BLaER1 treated with 17β-estradiol and CSF1 and Interleukin-3, amounts not matched to agents 10 nM and 100 nM (cell line): ENCODE measurements around the gene FAT2.

Source experiments
- H3K27ac ChIP-seq, 11 experiments: shearing (Covaris generic); formaldehyde crosslinking; 2 replicates each; pipeline ENCODE4 v1.8.1; 2022
- H3K27me3 ChIP-seq, 11 experiments: shearing (Covaris generic); formaldehyde crosslinking; 2 replicates each; pipeline ENCODE4 v1.8.1; 2022
- H3K36me3 ChIP-seq, 11 experiments: shearing (Covaris generic); formaldehyde crosslinking; 2 replicates each; pipeline ENCODE4 v1.8.1; 2022
- H3K4me1 ChIP-seq, 10 experiments: shearing (Covaris generic); formaldehyde crosslinking; 2 replicates each; pipeline ENCODE4 v1.8.1; 2022
- H3K4me2 ChIP-seq, 11 experiments: shearing (Covaris generic); formaldehyde crosslinking; 2 replicates each; pipeline ENCODE4 v1.8.1; 2022
- H3K4me3 ChIP-seq, 10 experiments: shearing (Covaris generic); formaldehyde crosslinking; 2 replicates each; pipeline ENCODE4 v1.8.1; 2022
- H3K9ac ChIP-seq, 11 experiments: shearing (Covaris generic); formaldehyde crosslinking; 2 replicates each; pipeline ENCODE4 v1.8.1; 2022
- H3K9me3 ChIP-seq, 11 experiments: shearing (Covaris generic); formaldehyde crosslinking; replicated peaks in 1 of 11; 2 replicates each; pipeline ENCODE4 v1.8.1; 2022
- H4K20me1 ChIP-seq, 11 experiments: shearing (Covaris generic); formaldehyde crosslinking; 2 replicates each; pipeline ENCODE4 v1.8.1; 2022
- Cebpa-rat ChIP-seq, 11 experiments: shearing (Covaris generic); IDR thresholded peaks; 2 replicates each; pipeline ENCODE4 v1.8.1; 2022

FAT2 gene

DNA sequence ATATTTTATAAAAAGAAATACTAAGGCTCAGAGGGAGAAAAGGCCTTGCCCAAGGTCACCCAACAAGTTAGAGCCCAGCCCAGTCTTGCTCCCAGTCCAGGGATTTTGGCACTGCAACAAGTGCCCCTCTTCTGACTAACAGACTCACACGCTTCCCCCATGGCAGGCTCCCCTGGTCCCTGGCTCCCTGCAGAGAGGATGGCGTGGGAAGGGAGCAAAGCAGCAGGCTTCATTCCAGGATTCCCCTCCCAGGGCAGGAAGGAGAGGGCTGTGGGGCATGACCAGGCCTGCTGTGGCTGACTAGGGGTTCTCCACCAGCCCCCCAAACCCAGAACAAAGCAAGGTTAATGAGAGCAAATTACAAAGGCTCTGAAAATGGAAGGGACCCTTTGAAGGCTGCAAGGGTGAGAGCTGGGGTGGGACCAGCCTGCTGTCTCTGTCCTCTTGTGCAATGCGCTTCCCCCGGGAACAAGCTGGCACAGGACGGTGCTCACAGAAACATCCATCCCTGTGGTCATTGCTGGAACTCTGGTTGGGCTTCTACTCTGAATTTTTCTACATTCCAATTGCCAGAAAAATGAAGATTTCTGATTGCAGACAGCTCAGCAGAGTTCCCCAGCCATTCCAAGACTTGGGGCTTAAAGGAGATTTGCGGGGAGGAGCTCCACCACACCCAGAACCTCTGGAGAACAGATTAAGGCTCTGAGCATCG is 37.1 kb upstream of the FAT2 start:
- H3K27me3 ChIP-seq: no peaks in the 10 kb centered on the region
- no peak overlapping the region for H3K27ac ChIP-seq
- H3K36me3 ChIP-seq: no peaks in the 10 kb centered on the region
- H3K4me1 ChIP-seq: no peaks in the 10 kb centered on the region
- no peaks in the 10 kb centered on the region; a peak in 1 of 22 replicates for H4K20me1 ChIP-seq
- H3K9me3 ChIP-seq: no peaks in the 10 kb centered on the region
- no peak overlapping the region for H3K4me2 ChIP-seq
- no peak overlapping the region for H3K4me3 ChIP-seq
- no peak for TF ChIP-seq Cebpa-rat (IDR thresholded peaks at IDR 0.05)
- no peak overlapping the region for H3K9ac ChIP-seq

DNA sequence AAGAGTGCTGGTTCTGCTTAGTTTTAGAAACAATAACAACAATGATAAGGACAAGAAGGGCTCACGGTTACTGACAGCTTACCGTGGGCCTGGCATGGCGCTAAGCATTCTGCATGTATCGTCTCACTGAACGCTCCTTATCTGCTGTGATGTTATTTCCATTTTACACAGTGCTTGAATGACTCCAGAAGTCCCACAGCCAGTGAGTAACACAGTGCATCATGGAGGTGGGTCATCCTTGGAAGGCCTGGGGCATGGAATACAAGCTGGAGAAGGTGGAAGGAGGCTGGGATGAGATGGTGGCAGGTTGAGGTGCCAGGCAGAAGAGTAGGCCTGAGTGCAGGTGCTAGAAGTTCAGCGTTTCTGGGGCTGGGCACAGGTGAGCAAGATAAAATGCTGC is 36.5 kb upstream of the FAT2 start:
- Histone ChIP-seq H3K9me3 (no peaks in the 10 kb centered on the region), H3K36me3 (no peaks in the 10 kb centered on the region), H3K27ac (no peak overlapping the region), H4K20me1 (no peaks in the 10 kb centered on the region; a peak in 1 of 22 replicates), H3K9ac (no peak overlapping the region), H3K27me3 (no peaks in the 10 kb centered on the region), H3K4me3 (no peak overlapping the region), H3K4me1 (peaks cover 0 to 3% (median 0%) of the 10 kb centered on the region in 10 experiments; a peak in 3 of 20 replicates), H3K4me2 (no peak overlapping the region)
- no peak for TF ChIP-seq Cebpa-rat (IDR thresholded peaks at IDR 0.05)

DNA sequence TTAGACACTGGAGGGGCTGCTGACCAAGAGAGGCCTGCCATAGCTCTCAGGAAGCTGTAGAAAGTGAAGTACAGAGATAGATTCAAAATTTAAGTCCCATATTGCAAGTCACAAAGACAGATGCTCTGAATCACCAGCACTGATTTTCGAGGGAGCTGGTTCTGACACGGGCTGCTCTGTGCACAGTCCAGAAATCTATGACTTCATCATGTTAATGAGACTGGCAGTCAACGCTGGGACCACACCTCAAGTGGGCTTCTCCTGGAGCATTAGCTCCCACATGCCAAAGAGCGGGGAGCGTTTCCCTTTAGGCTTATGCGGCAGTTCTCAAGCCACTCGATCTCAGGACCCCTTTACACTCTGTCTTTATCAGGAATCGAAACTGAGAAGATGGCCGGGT is 34.2 kb upstream of the FAT2 start:
- H4K20me1 ChIP-seq: no peaks in the 10 kb centered on the region; a peak in 1 of 22 replicates
- no peak overlapping the region for H3K4me3 ChIP-seq
- H3K4me2 ChIP-seq: no peak overlapping the region
- no peak for TF ChIP-seq Cebpa-rat (IDR thresholded peaks at IDR 0.05)
- no peaks in the 10 kb centered on the region for H3K27me3 ChIP-seq
- no peaks in the 10 kb centered on the region for H3K9me3 ChIP-seq
- H3K9ac ChIP-seq: no peak overlapping the region
- H3K27ac ChIP-seq: no peak overlapping the region
- H3K4me1 ChIP-seq: peaks cover 0 to 12% (median 1%) of the 10 kb centered on the region in 10 experiments; a peak in 4 of 20 replicates
- H3K36me3 ChIP-seq: no peaks in the 10 kb centered on the region

DNA sequence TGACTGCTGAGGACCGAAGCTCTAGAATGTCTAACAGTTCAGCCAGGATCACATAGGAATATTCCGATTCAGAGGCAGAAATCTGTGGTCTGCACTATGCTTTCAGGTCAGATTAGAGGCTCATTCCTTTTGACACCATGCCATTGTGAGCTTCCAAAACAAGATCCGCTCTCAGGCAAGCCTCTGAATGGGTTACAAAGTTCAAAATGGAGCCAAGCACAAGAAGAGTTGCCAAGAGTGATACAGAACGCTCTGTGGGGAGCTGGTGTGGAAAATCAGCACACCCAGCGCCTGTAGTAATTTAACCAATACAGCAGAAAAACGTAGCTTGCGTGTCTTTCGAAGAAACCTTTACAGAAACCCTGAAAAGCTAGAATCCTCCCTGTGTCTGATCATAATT is 33.3 kb upstream of the FAT2 start:
- Histone ChIP-seq H3K4me1 (peaks cover 0 to 14% (median 1%) of the 10 kb centered on the region in 10 experiments; a peak in 4 of 20 replicates), H3K27me3 (no peaks in the 10 kb centered on the region), H3K27ac (no peak overlapping the region), H3K36me3 (no peaks in the 10 kb centered on the region), H4K20me1 (no peaks in the 10 kb centered on the region; a peak in 1 of 22 replicates), H3K4me3 (no peak overlapping the region), H3K9me3 (no peaks in the 10 kb centered on the region), H3K4me2 (no peak overlapping the region), H3K9ac (no peak overlapping the region)
- TF ChIP-seq Cebpa-rat (IDR thresholded peaks at IDR 0.05): no peak

DNA sequence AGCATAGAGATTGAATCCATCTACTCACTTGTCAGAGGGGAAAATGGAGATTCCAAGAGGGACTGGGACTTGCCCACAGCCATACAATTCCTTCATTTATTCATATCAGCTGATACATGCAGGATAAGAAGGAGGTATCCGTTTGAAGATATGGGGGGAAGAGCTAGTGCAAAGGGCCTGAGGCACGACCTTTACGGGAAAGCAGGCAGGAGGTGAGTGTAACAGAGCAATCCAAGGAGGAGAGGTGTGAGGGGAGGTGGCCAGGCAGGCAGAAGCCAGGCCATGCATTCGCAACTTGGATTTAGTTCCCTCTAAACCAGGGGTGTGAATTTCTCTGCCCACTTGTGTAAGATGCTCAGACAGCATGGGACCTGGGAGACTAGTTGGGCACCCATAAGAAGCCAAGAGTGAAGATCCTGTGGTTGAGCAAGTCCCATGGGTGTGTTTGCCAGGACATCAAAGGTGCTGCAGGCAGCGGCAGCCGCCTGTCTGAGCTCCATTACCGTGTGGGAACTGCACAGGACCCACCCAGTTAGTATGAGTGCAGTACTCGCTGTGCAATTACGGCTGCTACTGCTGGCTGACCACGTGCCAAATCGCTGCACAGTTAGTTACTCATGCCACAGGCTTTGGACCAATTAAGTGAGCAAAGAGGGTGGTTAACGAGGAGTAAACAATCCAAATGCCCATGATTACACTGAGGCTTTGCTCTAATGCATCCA is 31.4 kb upstream of the FAT2 start:
- TF ChIP-seq Cebpa-rat (IDR thresholded peaks at IDR 0.05): no peak
- H3K9ac ChIP-seq: no peak overlapping the region
- no peaks in the 10 kb centered on the region for H4K20me1 ChIP-seq
- H3K27me3 ChIP-seq: no peaks in the 10 kb centered on the region
- H3K36me3 ChIP-seq: no peaks in the 10 kb centered on the region
- peak overlapping the region in 5 of 11 experiments; percentile 5 to 31 (median 12); a peak in 8 of 22 replicates for H3K4me2 ChIP-seq
- peaks cover 0 to 14% (median 1%) of the 10 kb centered on the region in 10 experiments; a peak in 4 of 20 replicates for H3K4me1 ChIP-seq
- H3K27ac ChIP-seq: no peak overlapping the region
- H3K4me3 ChIP-seq: no peak overlapping the region
- H3K9me3 ChIP-seq: 0 out of 22 replicates have a peak, but pooled peaks cover 0 to 4% (median 0%) of the 10 kb centered on the region in 11 experiments

DNA sequence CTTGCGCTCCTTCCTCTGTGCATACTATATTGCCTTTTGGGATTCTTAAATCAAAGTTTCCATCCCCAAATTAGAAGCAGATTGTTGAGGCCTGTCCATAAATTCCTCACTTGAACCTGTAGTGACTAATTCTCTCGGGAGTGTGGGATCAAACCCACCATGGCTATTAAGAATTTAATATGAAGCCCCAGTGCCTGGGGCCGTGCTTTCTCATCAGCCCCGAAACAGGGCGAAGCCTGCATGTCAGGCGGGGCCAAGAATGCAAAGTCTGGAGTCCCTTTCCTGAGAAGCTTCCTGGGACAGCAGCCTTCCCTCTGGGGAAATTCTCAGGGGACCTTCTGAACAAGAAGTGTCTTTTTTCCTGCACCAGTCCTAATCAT is 29.3 kb upstream of the FAT2 start:
- Histone ChIP-seq H3K27ac (no peak overlapping the region), H4K20me1 (no peaks in the 10 kb centered on the region), H3K4me2 (peak overlapping the region in 4 of 11 experiments; percentile 1 to 31 (median 12); a peak in 5 of 22 replicates), H3K27me3 (no peaks in the 10 kb centered on the region), H3K36me3 (no peaks in the 10 kb centered on the region), H3K9me3 (0 out of 22 replicates have a peak, but pooled peaks cover 0 to 4% (median 0%) of the 10 kb centered on the region in 11 experiments), H3K4me3 (no peak overlapping the region), H3K4me1 (peaks cover 0 to 14% (median 1%) of the 10 kb centered on the region in 10 experiments; a peak in 4 of 20 replicates), H3K9ac (no peak overlapping the region)
- no peak for TF ChIP-seq Cebpa-rat (IDR thresholded peaks at IDR 0.05)

DNA sequence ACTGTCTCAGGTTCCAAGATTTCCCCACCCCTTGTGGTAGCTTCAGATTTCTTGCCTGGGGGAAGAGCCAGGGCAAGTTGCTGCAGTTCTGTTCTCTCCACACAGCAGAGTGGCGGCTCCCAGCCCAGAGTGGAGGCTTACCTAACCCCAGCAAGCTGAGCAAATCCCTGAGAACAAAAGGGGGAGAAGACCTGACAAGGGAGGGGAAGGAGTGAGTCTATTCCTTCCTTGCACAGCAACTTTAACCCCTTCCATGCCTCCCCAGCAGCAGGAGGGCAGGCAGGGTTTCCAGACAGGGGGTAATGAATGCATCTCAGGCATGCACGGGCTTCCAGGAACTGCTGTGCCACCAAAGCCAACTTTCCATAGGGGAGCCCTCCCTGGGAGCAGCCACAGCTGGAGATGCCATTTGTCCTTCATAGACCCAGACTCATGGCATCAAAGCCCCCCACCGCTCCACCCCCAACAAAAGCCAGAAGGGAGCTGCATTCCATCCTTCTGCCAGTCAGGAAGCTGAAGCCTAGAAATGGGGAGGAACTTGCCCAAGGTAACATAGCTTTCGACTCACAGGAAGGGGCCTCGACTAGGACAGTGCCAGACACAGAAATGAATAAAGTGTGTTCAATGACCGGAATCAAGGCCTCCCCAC is 28.8 kb upstream of the FAT2 start:
- Histone ChIP-seq H3K36me3 (no peaks in the 10 kb centered on the region), H4K20me1 (no peaks in the 10 kb centered on the region), H3K27me3 (no peaks in the 10 kb centered on the region), H3K9ac (no peak overlapping the region), H3K4me3 (no peak overlapping the region), H3K4me1 (peaks cover 0 to 14% (median 1%) of the 10 kb centered on the region in 10 experiments; a peak in 4 of 20 replicates), H3K27ac (no peak overlapping the region), H3K9me3 (0 out of 22 replicates have a peak, but pooled peaks cover 0 to 4% (median 0%) of the 10 kb centered on the region in 11 experiments), H3K4me2 (peak overlapping the region in 1 of 11 experiments; percentile 31; a peak in 2 of 22 replicates)
- no peak for TF ChIP-seq Cebpa-rat (IDR thresholded peaks at IDR 0.05)

DNA sequence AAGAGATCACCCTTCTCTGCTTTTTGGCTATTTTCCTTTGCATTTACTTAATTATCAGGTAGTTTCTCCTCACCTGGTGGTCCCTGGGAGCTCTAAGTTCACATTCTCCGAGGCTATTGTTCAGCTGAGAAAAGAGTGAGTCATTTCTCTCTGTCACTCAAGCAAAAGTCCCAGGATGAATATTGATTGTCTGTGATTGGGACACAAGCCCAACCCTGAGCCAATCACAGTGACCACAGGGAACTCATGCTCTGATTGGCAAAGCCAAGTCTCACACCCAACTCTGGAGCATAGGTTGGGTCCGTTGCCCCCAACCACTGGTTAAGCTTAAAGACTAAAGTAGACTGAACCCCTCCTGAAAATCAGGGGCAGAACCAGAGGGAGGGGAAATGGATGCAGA is 27.8 kb upstream of the FAT2 start:
- H3K9ac ChIP-seq: no peak overlapping the region
- no peak overlapping the region for H3K4me3 ChIP-seq
- peaks cover 0 to 14% (median 1%) of the 10 kb centered on the region in 10 experiments; a peak in 4 of 20 replicates for H3K4me1 ChIP-seq
- H3K4me2 ChIP-seq: no peak overlapping the region
- H3K27ac ChIP-seq: no peak overlapping the region
- H3K36me3 ChIP-seq: no peaks in the 10 kb centered on the region
- no peaks in the 10 kb centered on the region for H4K20me1 ChIP-seq
- H3K27me3 ChIP-seq: no peaks in the 10 kb centered on the region
- TF ChIP-seq Cebpa-rat (IDR thresholded peaks at IDR 0.05): no peak
- H3K9me3 ChIP-seq: 0 out of 22 replicates have a peak, but pooled peaks cover 0 to 4% (median 0%) of the 10 kb centered on the region in 11 experiments
